GM18499 (cell line): ENCODE data around the gene LTC4S.

ENCODE experiments used
- ATAC-seq: cut with Tn5 transposase; IDR thresholded peaks from one replicate; pipeline ENCODE4 v1.9.1; 2021; ENCODE audit warnings: moderate number of reproducible peaks; ENCODE audit not compliant: insufficient read depth, unreplicated experiment

Gene LTC4S

DNA sequence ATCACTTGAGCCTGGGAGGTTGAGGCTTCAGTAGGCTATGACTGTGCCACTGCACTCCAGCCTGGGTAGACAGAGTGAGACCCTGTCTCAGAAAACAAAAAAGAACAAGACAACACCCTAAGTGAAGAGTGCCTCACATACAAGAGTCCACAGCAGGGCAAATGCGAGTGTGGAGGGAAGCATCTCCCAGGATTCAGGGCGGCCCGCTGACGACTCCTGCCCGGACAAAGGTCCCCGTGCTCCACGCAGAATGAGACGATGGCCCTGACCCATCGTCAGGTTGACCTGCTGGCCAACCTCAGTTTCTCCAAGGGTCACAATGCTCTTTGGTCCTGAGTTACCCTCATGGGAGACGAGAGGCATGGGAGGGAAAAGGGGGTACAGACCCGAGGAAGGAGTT is 46.5 kb downstream of the LTC4S start:
- ATAC-seq = no peak

DNA sequence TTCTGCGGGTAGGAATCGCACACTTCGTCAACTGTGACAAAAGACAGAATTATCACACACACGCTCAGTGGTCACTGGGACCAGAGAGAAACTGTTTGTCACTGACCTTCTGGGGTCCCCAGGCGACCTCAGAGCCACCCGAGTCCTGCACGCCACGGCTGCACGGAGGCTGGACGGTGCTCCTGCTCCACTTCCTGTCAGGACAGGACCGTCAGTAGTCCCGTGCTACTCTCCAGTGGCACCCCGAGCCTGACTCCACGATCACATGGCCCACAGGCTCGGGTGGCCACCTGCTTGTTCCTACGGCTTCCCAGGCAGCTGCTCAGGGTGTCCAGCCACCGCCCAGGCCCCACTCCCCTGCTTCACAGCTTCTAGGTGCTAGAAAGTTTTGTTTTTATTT is 47.0 kb downstream of the LTC4S start:
- no peak for ATAC-seq

DNA sequence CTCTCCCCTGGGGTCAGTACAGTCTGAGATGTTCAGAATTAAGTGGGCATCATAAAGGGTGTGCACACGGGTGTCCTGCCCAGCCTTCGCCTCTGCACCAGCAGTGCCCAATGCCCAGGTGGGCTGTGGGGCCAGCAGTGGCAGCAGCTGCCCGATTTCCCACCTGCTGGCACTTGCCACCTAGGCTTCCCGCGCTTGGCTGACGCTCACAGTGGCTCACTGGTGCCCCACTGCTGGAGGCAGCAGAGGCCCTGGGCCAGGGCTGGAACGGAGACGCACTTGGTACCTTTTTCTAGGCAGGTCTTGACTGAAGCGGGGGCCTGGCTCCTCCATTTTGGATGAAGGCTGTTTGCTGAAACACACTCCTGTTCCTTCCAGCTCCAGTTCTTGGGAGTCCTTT is 47.8 kb downstream of the LTC4S start:
- no peak for ATAC-seq
